HG02884 (cell line): ENCODE results near the gene AFAP1.

Experiments
- ATAC-seq: cut with Tn5 transposase; IDR thresholded peaks from one replicate; pipeline ENCODE4 v1.9.1; 2021; ENCODE audit warnings: mild to moderate bottlenecking, moderate library complexity; ENCODE audit not compliant: unreplicated experiment

AFAP1 gene

DNA sequence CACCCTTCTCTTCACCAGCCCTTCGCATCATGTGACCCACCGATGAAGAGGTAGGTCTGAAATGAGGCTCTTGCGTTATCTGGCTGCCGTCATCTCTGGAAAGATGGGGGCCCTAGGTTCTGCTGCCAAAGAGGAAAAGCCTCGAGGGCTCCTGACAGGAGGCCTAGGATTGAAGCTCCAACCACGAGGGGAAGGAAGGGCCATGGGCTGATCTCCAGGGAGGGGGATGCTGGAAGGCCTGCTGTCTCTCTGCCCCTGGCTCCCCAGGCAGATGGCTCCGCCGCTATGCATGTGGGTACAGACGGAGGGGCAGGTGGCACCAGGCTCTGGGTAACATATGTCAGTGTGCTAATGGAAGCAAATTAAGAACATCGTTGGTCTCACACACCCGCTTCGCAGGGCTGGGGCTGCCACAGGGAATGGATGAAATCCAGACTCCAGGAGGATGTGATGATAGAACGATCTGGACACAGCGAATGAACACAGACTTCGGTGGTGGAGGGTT, 44.9 kb downstream of the AFAP1 start:
- ATAC-seq = no peak

DNA sequence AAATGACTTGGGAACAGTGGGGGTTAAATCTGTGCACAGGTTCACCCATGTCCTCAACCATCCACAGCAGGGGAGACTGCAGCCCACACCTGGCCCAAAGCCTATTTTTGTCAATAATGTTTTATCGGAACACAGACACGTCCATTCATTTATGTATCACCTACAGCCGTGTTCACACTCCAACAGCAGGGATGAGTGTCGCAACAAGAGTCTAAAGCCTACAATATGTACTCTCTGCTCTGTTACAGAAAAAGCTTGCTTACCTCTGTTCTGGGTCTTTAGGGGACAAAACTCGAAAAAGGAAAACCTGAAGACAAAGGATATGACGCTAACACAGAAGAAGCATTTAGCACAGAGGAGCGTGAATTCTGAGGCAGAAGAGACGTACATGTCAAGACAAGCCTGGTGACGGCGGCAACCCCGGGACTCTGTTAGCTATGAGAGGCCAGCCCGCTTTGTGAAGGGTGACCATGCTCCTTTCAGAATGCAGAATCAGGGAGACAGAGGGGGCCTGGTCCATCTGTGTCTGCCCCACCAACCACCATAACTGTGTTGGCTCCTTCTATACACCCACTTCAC, 45.5 kb downstream of the AFAP1 start:
- ATAC-seq = no peak

DNA sequence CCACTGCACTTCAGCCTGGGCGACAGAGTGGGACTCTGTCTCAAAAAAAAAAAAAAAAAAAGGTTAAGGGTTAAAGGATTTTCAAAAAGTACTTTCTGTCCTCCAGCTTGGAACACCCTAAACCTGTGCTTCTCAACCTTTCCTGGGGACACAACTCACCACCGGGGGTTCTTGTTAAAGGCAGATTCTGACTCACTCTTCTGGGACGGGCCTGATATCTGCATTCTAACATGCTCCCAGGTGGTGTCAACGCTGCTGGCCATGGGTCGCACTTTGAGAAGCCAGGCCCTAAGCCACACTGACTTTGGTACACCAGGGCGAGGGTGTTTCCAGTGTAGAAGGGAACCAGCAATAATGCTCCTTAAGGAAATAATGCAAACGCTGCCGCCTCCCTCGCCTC, 46.1 kb downstream of the AFAP1 start:
- no peak for ATAC-seq

DNA sequence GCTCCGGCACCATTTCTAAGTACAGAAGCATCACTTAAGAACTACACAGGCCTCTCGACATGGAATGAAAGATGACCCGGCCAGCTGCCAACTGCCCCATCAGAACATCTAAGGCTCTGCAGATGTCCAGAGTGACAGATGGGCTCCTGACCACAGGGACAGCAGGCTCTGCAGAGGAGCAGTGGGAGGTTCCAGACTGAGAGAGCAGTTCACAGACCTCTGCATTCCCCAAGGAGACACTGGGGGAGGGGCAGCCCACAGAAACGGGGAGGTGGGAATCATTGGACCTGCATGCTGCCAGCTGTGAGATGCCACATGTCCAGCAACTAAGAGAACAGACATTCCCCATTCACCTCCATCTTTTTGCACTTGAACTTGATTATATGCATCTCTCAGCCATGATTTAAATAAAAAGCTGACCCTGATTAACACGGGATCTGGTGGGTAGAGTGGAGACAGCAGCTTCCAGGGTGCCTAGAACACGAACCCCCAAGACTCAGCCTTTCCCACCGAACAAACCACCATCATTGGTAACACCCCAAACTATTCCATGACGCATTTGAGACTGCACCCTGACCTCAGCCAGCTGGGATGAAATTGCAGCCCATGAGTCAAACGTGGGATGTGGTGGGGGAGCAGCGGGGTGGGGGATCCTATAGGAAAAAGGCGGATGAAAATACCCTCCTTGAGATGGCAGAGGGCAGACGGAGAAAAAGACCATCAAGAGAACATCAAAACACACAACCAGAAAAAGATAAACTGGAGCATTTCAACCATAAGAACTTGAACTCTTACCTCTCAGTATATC, 47.2 kb downstream of the AFAP1 start:
- no peak for ATAC-seq

DNA sequence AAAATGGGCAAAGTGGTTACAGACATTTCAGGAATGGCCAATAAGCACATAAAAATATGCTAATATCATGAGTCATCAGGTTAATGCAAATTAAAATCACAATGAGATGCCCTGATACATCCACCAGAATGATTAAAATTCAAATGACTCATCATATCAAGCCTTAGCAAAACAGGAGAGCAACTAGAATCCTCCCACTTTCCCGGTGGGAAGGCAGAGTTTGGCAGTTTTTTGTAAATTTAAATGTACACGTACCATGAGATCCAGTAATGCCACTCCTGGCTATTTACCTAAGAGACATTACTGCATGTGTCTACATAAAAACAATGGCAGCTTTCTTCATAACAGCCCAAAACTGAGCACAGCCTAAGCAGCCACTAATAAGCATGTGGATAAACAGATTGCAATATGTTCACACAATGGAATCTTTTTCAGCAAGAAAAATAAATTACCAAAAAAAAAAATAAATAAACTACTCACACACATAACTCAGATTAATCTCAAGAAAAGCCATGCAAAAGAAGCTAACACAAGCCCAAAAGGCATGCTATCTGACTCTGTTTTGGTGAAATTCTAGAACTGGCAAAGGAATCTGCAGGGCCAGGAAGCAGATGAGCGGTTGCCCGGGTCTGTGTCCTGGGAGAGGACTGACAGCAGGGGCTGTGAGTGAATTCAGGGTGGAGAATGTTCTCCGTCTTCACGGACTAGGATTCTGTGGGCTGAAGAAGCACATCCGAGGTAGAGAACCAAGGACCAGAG, 48.8 kb downstream of the AFAP1 start:
- no peak for ATAC-seq

DNA sequence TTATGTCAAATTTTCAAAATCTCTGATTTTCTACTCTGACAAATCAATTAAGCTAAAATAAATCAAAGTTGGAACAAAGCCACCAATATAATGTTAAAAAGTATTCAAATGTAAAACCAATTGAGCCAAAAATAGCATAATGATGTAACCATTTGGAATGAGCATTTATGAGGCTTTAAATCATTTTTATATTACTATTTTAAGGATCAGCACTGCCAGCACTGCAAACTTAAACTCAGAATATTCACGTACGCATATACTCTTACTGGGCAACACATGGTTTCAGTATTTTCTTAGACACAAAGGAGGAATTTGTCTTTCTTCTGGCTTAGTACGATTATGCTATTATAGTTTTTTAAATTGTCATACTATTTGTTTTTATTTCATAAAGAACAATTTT, 52.2 kb downstream of the AFAP1 start:
- ATAC-seq = no peak

DNA sequence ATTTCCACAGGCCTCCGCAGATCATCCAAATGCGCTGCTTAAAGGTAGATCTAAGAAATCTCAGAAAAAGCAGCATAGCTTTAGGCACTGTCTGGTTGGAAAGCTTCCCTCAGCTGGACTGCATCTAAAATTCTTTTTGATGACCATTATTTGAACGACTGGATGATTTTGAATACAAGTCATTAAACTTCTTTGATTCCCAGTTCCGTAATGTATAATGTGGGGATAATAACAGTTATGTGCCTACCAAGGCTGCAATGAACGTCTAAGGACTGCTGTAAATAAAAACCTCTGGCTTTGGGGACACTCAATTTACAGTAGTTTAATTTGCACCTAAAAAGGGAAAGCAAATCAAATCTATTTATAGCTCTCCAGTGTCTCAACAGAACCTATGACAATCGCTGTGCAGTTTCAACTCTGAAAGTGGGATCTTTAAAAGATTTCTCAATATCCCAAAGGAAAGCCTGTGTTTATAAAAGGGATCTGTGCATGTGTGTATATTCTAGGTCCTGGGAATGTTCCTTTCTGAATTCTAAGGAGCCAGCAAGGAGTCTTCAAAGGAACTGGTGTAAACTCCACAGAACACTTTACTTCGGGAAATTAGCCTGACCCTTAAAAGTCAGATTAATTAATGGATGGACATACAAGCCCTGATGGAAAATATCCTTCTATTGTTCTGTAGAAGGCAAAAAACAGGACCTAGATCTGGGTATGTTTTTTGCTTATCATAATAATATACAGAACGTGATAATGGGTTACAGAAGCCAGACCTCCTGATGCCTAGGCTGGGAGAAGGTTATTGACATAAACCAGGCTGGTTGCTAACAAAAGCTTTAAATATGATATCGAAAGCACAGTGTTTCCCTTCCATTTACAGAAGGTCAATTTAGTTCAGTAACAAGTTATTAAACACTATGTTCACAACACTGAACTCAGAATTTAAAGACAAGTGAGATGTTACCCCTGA, 53.4 kb downstream of the AFAP1 start:
- ATAC-seq = no peak

DNA sequence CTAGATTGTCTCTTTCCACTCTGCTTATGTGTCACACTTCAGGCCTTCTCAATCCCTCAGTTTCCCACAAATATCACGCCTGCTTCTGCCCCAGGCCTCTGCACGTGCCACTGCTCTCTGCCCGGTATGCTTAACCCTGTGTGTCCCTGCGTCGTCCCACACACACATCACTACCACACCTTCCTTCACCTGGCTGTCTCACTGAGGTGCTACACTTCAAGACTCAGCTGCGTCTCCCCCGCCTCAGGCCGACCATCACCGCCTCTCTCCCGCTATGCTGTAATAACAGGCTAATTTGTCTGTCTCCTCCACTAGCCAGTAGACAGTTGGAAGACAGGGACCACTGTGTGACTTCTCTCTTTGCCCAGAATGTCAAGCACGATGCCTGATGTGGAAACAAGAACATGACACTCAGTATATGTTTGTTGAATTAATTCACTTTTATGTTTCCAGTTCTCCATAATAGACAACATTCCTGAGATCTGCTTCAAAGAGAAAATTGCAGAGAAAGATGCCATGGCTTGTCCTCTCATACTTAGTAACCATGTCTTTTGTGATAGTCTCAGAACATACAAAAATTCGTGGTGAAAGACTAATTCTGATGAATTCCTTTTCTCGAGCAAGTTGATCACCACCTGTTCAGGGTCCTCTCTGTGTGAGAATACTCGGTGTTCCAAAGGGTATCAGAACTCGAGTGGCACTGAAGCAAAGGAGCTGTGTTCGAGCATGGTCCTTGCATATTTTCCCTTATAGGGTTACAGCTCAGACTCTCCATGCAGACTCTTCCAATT, 54.2 kb downstream of the AFAP1 start:
- no peak for ATAC-seq

DNA sequence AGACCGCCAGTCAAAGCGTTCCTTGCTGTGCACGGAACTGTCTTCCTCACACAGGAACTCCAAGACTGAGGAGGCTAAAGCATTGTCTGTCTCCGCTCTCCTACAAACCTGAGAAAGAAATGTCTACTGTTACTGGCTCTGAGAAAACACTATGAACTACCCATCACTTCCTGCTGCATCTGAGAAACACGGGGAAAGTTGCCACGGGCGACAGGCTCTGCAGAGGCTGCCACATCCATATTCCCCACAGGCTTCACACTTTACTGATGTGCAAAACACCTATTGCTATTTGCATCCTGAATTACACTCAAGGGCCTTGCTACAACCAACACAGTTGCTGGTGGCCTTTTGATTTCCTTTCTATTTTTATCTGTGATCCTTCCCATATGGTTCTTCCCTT, 59.0 kb downstream of the AFAP1 start:
- ATAC-seq = no peak

DNA sequence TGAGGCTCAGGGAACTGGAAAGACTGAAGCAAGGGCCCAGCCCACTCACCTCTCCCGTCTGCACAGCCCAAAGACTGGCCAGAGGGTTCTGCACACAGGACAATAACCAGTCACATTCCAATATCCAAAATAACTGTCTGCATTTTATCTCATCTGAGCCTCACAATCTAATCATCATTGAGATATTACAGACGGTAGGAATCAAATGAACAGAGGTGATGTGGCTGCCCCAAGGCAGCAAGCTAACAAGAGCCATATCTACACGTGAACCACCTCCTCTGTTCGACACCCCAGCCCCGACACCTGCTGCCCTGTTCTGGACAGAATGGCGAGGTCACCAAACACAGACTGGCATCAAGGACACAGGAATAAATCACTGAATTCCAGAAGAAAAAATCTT, 60.5 kb downstream of the AFAP1 start:
- no peak for ATAC-seq

DNA sequence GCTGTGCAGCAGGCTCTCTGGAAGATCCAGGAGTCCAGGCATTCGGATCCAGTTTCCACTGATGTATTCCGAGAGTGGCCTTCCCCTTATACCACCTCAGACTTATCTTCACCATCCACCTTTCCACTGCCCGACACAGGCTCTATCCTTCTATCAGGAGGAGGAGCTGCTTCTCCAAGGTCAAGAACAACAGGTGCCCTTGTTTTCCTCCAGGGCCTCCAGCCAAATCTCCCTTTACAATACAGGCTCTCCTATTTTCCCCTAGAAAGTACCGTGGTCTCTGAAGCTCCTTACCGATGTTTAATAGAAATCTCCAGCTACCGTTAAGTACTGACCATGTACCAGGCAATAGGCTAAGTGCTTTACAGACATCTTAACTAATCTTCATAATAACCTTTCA, 61.3 kb downstream of the AFAP1 start:
- ATAC-seq = no peak

DNA sequence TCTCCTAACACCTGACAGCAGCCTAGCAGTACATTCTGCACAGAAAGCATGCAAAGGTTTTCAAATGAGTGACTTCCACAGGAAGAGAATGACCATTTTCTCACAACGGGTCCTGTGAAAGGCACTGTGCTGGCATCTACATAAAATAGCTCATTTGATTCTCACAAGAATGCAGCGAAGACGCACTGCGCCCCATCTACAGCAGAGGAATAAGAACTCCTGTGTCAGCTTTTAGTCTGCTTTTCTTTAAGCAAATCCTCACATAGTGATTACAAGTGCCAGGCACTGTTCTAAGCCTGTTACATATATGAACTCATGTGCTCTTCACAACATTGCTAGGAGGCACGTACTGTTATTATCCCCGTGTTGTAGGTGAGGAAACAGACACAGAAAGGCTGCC, 62.5 kb downstream of the AFAP1 start:
- ATAC-seq = no peak

DNA sequence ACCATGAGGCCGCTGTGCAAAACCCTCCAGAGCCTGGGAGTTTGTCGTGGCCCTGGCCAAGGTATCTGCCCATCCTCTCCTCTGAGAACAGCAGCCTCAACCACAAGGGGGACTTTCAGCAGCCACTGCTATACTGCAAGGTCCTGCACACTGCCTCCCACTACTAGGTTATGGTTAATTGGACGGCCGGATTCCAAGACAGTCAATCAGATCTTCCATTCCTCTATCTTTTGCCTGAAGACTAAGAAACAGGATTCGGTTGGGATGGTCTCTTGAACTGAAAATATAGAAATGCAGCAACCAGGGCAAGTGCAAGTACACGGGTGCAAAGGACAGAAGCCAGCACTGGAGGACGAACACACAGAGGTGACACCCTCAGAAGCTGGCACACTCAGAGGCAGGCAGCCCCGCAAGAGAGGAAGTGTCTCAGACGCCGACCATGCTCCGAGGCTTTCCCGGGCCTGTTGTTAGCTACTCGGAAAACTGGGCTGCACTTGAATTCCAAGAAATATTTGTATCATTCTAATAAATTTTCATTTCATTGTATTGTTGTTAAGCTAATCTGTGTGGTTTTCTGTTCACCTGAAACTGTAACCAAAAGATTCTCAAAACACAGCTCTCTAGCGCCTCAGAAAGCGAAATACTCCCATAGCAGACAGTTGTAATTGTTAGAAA, 63.3 kb downstream of the AFAP1 start:
- ATAC-seq = no peak

DNA sequence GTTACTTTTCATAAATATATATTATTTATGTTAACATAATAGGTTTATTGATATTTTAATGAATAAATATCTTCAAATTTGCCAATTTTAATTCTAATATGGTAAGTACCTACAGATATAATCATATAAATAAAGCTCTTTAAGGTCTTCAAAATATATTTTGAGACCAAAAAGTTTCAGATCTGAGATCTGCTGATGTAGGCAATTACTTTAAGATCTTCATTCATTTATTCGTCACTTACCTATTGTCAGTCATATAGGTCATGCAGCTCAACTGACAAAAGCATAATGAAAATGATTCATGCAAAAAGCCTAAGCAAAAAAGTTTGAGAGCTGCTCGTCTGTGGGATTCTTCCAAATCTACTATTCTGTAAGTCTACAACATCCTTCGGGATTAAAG, 64.8 kb downstream of the AFAP1 start:
- no peak for ATAC-seq

DNA sequence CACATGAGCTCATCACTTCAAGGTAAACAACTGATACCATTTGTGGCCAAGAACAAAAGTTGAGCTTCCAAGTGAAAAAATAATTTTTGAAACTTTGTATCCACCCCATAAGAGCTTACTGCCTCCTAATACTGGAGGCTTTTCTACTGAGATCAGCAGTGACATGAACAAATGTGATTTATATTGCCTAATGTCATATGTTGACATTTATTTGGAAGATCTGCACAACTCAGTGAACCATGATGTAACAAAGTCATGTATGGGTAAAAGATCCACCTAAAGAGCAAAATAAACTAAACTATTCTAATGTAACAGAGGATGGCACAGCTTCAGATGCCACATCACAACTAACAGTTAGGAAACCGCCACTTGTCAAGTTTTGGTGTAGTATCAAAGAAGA, 65.8 kb downstream of the AFAP1 start:
- ATAC-seq = no peak

DNA sequence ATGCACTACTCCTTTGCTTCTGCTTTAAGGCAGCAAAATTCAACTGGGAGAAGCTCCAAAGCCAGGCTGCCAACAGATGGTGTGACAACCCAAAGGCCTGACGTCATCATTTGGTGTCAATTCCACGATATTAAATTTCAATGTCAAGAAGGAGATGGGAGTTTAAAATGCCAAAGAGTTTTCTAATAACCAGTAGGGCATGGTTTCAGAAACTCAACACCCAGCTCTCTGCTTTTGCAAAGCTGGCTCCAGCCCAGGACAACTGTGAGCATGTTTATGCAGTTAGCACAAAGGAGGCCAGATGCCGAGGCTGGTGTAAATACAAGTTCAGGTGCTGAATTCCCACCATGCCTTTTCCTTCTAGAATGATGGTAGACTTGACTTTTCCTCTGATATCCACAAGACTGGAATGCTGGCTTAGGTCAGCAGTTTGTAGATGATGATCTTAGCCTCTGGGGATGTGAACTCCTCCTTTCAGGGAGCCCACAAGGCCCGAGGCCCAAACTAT, 67.3 kb downstream of the AFAP1 start:
- ATAC-seq = no peak

DNA sequence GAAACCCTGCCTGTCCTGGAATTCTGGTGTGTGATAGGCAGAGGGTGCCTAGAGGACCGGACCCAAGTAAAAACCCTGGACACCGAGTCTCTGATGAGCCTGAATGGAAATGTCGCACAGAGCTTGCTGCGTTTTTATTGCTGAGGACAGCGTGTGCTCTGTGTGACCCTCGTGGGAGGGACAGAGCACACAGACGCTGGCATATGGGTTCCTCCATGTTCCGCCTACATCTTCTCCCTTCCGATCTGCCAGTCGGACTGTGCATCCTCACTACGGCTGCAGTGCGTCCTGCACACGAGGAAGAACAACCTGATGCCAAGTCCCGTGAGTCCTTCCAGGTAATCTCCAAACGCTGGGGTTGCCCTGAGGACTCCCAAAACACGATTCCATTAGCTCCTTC, 68.3 kb downstream of the AFAP1 start:
- no peak for ATAC-seq

DNA sequence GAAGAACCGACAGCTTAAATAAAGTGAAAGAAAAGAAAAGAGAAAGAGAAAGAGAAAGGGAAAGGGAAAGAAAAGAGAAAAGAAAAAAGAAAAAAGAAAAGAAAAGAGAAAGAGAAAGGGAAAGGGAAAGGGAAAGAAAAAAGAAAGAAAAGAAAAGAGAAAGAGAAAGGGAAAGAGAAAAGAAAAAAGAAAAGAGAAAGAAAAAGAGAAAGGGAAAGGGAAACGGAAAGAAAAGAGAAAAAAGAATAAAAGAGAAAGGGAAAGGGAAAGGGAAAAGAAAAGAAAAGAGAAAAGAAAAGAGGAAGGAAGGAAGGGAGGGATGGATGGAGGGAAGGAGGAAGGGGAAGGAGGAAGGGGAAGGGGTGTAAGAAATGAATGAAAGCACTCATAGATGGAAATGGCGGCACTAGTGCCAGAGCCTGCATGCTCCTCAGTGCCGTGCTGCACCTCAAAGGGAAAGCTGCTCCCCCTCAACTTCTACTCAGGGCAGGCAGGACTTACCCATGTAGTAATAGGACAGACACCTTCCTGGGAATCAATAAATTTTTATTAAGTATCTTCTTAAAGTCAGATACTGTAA, 70.7 kb downstream of the AFAP1 start:
- ATAC-seq = no peak

DNA sequence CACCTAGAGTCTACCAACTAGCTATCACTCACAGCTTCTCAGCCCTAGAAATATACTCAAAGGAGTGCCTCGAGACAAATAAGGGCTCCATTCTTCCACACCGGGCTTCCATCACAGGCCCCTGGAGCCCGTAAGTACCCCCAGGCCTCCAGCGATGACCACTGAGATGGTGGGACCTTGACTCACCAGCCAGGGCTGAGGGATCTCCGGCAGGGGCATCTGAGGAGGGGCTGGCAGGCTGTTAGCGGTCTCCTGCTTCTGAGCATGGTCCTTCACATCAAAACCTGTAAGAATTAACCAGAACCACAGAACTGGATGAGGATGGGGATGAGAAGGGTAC, 71.3 kb downstream of the AFAP1 start:
- ATAC-seq = no peak
